ENCODE data around the gene AGPS. TPM values are rescaled to one million over a fixed set of nuclear protein-coding genes. Genes with fewer than 3 reads are reported as not detected.

The AGPS gene
- total RNA-seq, 4 donors from 2014 or later = 20.2 to 34.0 (median 25.5) TPM

- DNase-seq = no peak
- Histone ChIP-seq H3K4me3 (no peak overlapping the region), H3K27ac (no peak overlapping the region), H3K9me3 (no peaks in the 10 kb centered on the region), H3K27me3 (no peaks in the 10 kb centered on the region), H3K36me3 (peaks cover 0 to 8% (median 0%) of the 10 kb centered on the region in 3 donors), H3K4me1 (no peaks in the 10 kb centered on the region)
- TF ChIP-seq POLR2A (IDR thresholded peaks at IDR 0.05) = no peak
- TF ChIP-seq CTCF (IDR thresholded peaks at IDR 0.05) = no peak
- intact Hi-C loops (cut with DNase I) = no loop called here
Observed at GRCh38 chr2:177535000-177535399, 142.4 kb downstream of the AGPS start.

- H3K36me3 ChIP-seq = peaks cover 0 to 8% (median 0%) of the 10 kb centered on the region in 3 donors
- H3K27me3 ChIP-seq = no peaks in the 10 kb centered on the region
- no peak for DNase-seq
- H3K4me3 ChIP-seq = no peak overlapping the region
- H3K27ac ChIP-seq = no peak overlapping the region
- H3K9me3 ChIP-seq = no peaks in the 10 kb centered on the region
- no peaks in the 10 kb centered on the region for H3K4me1 ChIP-seq
- TF ChIP-seq CTCF (IDR thresholded peaks at IDR 0.05) (no peak), POLR2A (IDR thresholded peaks at IDR 0.05) (no peak)
- 81 to 89% methylated on average over 3 of the region's 3 CpGs for WGBS, 2 donors
- intact Hi-C loops (cut with DNase I) = no loop called here
Observed at GRCh38 chr2:177535958-177536504, 143.5 kb downstream of the AGPS start.

GRCh38 chr2:177537213-177537612 lies 144.6 kb downstream of the AGPS start:
- intact Hi-C loops (cut with DNase I) = no loop called here
- TF ChIP-seq CTCF (IDR thresholded peaks at IDR 0.05) (no peak), POLR2A (IDR thresholded peaks at IDR 0.05) (no peak)
- Histone ChIP-seq H3K4me1 (no peaks in the 10 kb centered on the region), H3K9me3 (no peaks in the 10 kb centered on the region), H3K36me3 (peaks cover 0 to 8% (median 0%) of the 10 kb centered on the region in 3 donors), H3K4me3 (no peak overlapping the region), H3K27me3 (no peaks in the 10 kb centered on the region), H3K27ac (no peak overlapping the region)
- no peak for DNase-seq
- WGBS, 2 donors = 84 to 91% methylated on average over 1 of the region's 1 CpG

GRCh38 chr2:177537636-177538035 lies 145.1 kb downstream of the AGPS start:
- TF ChIP-seq POLR2A (IDR thresholded peaks at IDR 0.05) (no peak), CTCF (IDR thresholded peaks at IDR 0.05) (no peak)
- intact Hi-C loops (cut with DNase I) = no loop called here
- Histone ChIP-seq H3K4me1 (no peaks in the 10 kb centered on the region), H3K4me3 (no peak overlapping the region), H3K36me3 (peaks cover 0 to 8% (median 0%) of the 10 kb centered on the region in 3 donors), H3K27ac (no peak overlapping the region), H3K27me3 (no peaks in the 10 kb centered on the region), H3K9me3 (no peaks in the 10 kb centered on the region)
- WGBS, 2 donors = 60 to 62% methylated on average over 3 of the region's 3 CpGs
- DNase-seq = no peak

- no peaks in the 10 kb centered on the region for H3K27me3 ChIP-seq
- TF ChIP-seq POLR2A (IDR thresholded peaks at IDR 0.05) (no peak), CTCF (IDR thresholded peaks at IDR 0.05) (no peak)
- no peaks in the 10 kb centered on the region for H3K4me1 ChIP-seq
- H3K4me3 ChIP-seq = no peak overlapping the region
- intact Hi-C loops (cut with DNase I) = no loop called here
- H3K9me3 ChIP-seq = no peaks in the 10 kb centered on the region
- no peak for DNase-seq
- 60 to 70% methylated on average over 3 of the region's 3 CpGs for WGBS, 2 donors
- no peak overlapping the region for H3K27ac ChIP-seq
- peaks cover 0 to 8% (median 0%) of the 10 kb centered on the region in 3 donors for H3K36me3 ChIP-seq
Observed at GRCh38 chr2:177538323-177538722, 145.8 kb downstream of the AGPS start.
